Coronary artery (tissue), 2 donors: ENCODE data around the gene GTF3C5.
"Not testable (repeated sequence)": the region's sequence is repeated elsewhere in the genome, so short reads cannot be mapped to it uniquely, and the experiment has no call there.

ENCODE experiments used
- DNase-seq: peaks from one replicate; pipeline ENCODE4 v3.0.0-alpha.2; 2017; ENCODE audit warnings: low spot score
- H3K27ac ChIP-seq, 2 donors: fragments of 200-600 bp; sonication (generic); one replicate each; pipeline ENCODE4 v1.5.1; 2016 to 2019
- H3K4me3 ChIP-seq: fragments of 200-600 bp; sonication (generic); 2 replicates; pipeline ENCODE4 v1.5.1; 2016; ENCODE audit warnings: mild to moderate bottlenecking, moderate library complexity
- CTCF ChIP-seq: fragments of 200-600 bp; sonication (generic); IDR thresholded peaks from one replicate; pipeline ENCODE4 v1.5.1; 2019; ENCODE audit warnings: antibody characterized with exemption

Gene GTF3C5

GRCh38 chr9:133031496-133031911 lies 707 bp downstream of the GTF3C5 start:
- TF ChIP-seq CTCF, result no peak
- DNase-seq, result no peak
- Histone ChIP-seq H3K4me3 (peak overlapping the region; percentile 86), H3K27ac (peak overlapping the region in 1 of 2 donors; percentile 64)

DNA sequence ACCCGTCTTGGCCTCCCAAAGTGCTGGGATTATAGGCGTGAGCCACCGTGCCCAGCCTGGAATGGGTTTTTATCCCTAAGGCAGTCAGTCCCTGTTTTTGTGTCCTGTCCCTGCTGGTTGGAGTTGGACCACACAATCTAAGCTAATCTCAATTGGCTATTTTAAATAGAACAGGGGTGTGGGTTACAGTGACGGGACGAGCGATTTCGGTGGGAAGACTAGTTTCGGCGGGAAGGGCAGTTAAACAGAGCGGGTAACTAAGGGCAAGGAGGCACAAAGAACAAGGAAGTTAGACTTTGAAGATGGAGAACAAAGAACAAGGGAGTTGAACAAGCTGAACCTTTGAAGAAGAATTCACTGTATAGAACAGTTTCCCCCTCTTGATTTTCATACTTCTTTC lies 1.4 kb downstream of the GTF3C5 start:
- no peak for TF ChIP-seq CTCF
- no peak overlapping the region for H3K27ac ChIP-seq
- no peak for DNase-seq
- H3K4me3 ChIP-seq, result peak overlapping the region; percentile 86

DNA sequence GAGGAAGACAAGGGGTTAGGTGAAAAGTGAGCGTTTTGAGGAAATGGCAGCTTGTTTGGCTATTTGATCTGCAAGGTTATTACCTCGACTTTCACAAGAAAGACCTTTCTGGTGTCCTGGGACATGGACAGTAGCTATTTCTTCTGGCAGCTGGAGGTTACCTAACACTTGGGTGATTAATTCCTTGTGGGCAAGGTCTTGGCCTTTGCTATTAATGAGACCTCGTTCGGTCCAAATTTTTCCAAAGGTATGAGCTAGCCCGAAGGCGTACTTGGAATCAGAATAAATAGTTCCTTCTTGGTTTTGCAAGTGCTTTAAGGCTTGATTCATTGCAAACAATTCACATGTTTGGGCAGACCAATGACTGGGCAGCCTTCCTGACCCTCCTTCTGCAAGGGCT lies 4.9 kb downstream of the GTF3C5 start:
- Histone ChIP-seq H3K27ac (no peak overlapping the region), H3K4me3 (no peak overlapping the region)
- no peak for TF ChIP-seq CTCF
- DNase-seq, result no peak

GRCh38 chr9:133037775-133038515 lies 7.1 kb downstream of the GTF3C5 start:
- no peak overlapping the region for H3K27ac ChIP-seq
- TF ChIP-seq CTCF, result no peak
- no peak overlapping the region for H3K4me3 ChIP-seq
- no peak for DNase-seq

DNA sequence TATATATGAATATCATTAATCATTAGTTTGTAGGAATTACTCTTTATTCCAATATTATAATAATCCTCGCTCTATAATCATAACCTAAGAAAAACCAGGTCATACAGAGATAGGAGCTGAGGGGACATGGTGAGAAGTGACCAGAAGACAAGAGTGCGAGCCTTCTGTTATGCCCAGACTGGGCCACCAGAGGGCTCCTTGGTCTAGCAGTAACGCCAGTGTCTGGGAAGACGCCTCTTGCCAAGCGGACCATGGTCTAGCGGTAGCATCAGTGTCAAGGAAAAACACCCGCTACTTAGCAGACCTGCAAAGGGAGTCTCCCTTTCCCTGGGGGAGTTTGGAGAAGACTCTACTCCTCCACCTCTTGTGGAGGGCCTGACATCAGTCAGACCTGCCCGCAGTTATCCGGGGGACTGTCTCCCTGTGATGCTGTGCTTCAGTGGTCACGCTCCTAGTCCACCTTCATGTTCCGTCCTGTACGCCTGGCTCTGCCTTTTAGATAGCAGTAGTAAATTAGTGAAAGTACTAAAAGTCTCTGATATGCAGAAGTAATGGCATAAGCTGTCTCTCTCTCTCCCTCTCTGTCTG lies 10.2 kb downstream of the GTF3C5 start:
- H3K4me3 ChIP-seq, DNase-seq, H3K27ac ChIP-seq: not testable (repeated sequence)

DNA sequence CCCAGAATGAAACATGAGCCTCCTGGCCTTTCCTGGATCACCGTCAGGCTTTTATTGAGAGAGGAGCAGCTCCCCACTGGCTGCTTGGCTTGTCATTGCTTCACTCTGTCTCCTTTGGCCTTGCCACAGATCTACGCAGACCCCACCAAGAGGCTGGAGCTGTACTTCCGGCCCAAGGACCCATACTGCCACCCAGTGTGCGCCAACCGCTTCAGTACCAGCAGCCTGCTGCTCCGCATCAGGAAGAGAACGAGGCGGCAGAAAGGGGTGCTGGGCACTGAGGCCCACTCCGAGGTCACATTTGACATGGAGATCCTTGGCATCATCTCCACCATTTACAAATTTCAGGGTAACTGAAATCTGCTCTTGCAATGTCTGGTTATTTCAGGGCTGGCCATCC lies 11.2 kb downstream of the GTF3C5 start:
- no peak overlapping the region for H3K27ac ChIP-seq
- TF ChIP-seq CTCF, result no peak
- no peak overlapping the region for H3K4me3 ChIP-seq
- DNase-seq, result no peak

More for the DNA sequence above, 10.2 kb downstream of the GTF3C5 start:
- TF ChIP-seq CTCF, result peak; percentile 35

- no peak for DNase-seq
- no peak overlapping the region for H3K4me3 ChIP-seq
- H3K27ac ChIP-seq, result no peak overlapping the region
- TF ChIP-seq CTCF, result no peak
Observed at GRCh38 chr9:133042676-133043075, 11.9 kb downstream of the GTF3C5 start.
